Omental fat pad (tissue), 4 donors: Measurements from ENCODE around the gene HOXD9. TPM values are rescaled to one million over a fixed set of nuclear protein-coding genes. Genes with fewer than 3 reads are reported as not detected.

Experiments
- ATAC-seq: fragments of 150-250 bp; one replicate; pipeline ENCODE4 v1.9.1; 2016; ENCODE audit warnings: mild to moderate bottlenecking, moderate library complexity; ENCODE audit not compliant: low FRiP score
- DNase-seq: peaks from one replicate; pipeline ENCODE4 v3.0.0-alpha.2; 2019; ENCODE audit warnings: low spot score
- total RNA-seq, 4 donors: library from RNA; depleted of rRNA; stranded (reverse); fragments of >200 nt; gene quantifications; one replicate each; pipeline ENCODE4 v1.1.0, GENCODE V29; 2016
- TF ChIP-seq, protein P1 (sequence below), 3 donors: fragments of 450-650 bp; IDR thresholded peaks; one replicate each; pipeline ENCODE4 v1.5.1; 2016 to 2017; ENCODE audit warnings: antibody characterized with exemption in 3 of 3, mild to moderate bottlenecking in 3 of 3, moderate library complexity in 2 of 3

The HOXD9 gene
- total RNA-seq, 4 donors from 2014 or later = 0.95 to 2.6 (median 1.7) TPM

DNA sequence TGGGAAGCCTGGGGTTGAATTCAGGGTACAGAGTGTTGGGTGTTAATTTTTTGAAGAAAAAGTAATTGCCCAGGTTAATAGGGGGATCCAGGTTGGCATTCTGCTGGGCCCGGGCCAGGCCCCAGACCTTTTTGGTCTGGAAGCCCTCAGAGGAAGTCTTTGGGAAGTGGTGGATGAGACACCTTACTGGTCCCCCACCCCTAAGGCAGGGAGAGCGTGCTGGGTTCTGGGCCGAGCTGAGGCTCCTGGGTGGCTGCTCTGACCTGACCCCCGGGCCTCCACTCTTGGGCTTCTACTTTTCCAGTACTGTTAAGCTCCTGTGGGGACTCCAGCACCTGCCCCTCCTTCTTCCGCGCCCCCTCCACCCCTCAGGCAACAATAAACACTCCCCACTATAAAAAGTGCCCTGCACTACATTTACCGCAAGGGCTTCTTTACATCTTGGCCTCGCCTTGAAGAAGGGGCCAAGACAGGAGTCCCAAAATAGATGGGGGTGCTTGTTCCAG lies 33.8 kb downstream of the HOXD9 start:
- ATAC-seq = no peak
- TF ChIP-seq, protein P1, sequence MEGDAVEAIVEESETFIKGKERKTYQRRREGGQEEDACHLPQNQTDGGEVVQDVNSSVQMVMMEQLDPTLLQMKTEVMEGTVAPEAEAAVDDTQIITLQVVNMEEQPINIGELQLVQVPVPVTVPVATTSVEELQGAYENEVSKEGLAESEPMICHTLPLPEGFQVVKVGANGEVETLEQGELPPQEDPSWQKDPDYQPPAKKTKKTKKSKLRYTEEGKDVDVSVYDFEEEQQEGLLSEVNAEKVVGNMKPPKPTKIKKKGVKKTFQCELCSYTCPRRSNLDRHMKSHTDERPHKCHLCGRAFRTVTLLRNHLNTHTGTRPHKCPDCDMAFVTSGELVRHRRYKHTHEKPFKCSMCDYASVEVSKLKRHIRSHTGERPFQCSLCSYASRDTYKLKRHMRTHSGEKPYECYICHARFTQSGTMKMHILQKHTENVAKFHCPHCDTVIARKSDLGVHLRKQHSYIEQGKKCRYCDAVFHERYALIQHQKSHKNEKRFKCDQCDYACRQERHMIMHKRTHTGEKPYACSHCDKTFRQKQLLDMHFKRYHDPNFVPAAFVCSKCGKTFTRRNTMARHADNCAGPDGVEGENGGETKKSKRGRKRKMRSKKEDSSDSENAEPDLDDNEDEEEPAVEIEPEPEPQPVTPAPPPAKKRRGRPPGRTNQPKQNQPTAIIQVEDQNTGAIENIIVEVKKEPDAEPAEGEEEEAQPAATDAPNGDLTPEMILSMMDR (IDR thresholded peaks at IDR 0.05) = no peak
- DNase-seq = no peak

DNA sequence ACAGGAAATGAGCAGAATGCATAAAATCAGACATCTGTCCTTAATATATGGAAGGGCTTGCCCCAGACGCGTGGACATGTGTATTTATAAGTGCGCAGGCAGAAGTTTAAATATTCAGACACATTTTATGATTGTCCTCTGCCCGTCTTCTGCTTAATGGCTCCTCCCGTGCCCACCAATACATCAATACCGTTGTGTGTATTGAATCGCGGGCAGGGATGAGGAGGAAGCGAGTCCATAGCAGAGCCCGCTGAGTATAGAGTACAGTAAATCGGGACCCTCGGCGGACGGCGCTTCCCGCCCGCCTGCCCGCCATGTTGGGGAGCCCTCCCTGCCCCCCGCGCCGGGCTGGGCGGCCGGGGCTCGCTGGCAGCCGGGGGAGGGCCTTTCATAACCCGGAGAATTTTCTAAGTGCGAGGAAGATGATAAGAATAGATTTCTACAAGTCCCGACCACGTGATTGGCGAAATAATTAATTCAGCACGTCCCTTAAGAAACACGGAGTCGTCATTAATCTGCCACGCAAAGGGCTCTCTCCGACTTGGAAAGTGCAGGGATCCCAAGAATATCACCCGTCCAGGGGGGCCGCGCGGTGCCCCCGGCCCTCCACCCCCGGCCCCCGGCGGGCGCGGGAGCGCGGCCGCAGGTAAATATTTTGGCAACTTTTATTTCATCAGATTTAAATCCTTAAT lies 34.4 kb downstream of the HOXD9 start, which contains the start of gene HOXD3:
Gene HOXD3, plus strand, starts transcription at position 501 of the 692 bp plus-strand sequence. CDS start 11,808 bp downstream, outside the sequence.
- DNase-seq (no peak), ATAC-seq (no peak)
- TF ChIP-seq, protein P1 (IDR thresholded peaks at IDR 0.05) = no peak

DNA sequence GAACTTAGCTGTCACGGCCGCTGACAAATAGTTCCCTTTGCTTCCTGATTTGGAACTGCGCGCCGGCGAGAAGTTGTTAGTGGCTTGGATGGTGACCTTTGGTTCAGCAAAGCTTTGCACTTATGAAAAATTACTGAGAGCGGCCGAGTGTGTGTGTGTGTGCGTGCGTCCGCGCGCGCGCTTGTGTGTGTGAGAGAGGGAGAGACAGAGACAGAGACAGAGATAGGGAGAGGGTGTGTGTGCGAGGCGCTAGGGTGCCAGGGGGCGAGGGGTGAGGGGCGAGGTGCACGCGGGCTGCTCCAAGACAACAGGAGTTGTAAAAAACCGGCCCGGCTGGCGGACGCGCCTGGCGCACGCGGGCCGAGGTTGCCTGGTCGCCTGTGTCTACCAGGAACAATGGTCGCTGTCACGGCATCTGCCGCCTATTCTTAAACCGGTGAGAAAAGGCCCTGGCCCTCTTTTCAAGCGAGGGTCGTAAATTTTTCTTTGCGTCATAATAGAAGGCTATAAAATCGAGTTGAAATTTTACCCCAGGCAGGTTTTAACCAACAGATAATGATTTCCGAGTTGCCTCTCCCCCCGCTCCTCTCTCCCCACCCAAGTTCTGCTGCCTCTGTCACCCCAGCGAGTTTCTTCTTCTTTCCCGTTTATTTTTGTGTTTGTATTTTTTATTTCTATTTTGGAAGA lies 35.1 kb downstream of the HOXD9 start:
- no peak for ATAC-seq
- TF ChIP-seq, protein P1 (IDR thresholded peaks at IDR 0.05) = no peak
- DNase-seq = no peak

DNA sequence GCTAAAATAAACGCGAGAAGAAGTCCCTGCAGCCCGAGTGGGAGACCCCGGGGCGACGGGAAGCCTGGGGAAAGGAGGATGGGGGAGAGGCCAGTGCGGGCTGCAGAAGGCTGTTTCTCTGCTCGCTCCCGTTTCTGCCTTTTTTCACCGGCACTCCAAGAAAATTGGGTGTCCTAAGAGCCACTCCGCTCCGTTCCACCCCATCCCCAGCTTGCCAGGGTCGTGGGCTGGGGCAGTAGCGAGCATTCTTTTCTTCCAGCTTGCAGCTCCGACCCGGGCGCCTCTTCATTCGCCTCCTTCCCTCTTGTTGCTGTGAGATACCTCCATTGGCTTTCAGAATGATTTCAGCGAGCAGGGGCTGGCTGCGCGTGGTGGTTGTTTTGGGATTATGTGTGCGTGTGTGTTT lies 35.7 kb downstream of the HOXD9 start:
- ATAC-seq (no peak), DNase-seq (no peak)
- TF ChIP-seq, protein P1 (IDR thresholded peaks at IDR 0.05) = no peak

DNA sequence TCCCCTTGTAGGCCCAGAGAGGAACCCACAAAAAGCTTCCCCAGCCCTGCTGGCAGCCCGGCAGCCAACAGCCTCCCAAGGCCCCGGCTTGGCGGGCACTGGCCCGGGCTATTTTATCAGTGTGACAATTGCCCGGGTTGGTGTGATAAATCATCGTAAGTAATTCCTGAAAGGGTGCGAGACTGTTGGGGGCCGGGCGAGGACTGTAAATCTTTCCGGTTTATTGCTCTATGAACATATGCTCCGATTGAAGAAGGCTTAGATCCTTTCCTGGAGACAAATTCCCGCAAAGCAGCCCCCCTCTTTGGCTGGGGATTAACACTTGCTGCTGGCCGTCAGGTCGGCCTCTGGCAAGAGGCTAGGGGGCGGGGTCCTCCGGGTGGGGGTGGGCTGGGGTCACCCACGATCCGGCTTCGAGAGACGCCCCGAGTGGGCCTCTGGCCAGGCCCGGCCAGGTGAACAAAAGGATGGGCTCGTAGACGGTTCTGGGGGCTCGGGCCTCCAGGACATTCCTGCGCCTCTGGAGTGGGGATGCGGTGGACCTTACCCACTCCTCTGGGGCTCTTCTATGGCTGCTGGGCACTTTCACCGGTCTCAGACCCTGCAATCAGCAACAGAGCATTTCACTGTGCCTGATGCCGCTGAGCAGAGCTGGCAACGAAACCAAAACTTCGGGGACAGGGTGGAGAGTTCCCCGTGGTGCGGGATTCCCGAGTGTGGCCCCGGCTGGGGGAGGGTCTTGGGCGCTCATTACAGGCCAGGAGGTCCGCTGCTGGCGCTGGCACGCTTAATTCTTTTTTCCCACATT lies 36.5 kb downstream of the HOXD9 start:
- TF ChIP-seq, protein P1 (IDR thresholded peaks at IDR 0.05) = no peak
- ATAC-seq (no peak), DNase-seq (no peak)

DNA sequence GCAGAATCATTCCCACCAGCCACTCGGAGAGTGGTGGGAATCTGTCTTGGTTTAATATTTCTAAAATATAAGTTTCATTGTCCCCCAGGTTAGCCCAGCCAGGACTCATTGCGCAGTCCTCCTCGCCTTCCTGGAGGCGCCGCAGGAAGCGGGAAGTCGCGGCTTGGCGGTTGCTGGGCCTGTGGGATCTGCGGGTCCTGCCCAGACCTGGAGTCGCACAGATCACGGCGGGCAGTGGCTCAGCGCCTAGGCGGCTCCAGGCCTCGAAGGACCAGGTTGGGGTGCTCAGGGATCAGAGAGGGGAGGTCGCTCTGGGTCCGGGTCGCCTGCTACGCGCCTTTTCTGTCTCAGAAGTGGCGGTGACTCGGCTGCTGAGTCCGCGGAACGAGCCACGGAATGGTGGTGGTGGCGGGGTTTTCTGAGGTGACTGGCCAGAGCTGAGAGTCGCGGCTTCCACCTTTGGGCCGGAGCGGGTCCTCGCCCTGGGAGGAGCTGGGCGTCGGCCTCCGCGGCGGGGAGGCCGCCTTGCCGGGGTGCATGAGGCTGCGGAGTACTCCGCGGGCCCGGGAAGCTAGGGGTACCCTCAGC lies 37.2 kb downstream of the HOXD9 start:
- TF ChIP-seq, protein P1 (IDR thresholded peaks at IDR 0.05) = no peak
- ATAC-seq (no peak), DNase-seq (no peak)
